Measurements from ENCODE around the gene HEPACAM. TPM values are rescaled to one million over a fixed set of nuclear protein-coding genes. Genes with fewer than 3 reads are reported as not detected.

The HEPACAM gene
- total RNA-seq, 2 experiments from 2014 or later = not detected

GRCh38 chr11:124953753-124954589, 18.1 kb upstream of the HEPACAM start, which contains the start of gene CCDC15:
Gene CCDC15, plus strand, starts transcription at chr11:124954202. Its CDS starts 531 bp downstream, at chr11:124954733.
- Mint-ChIP-seq H3K4me1 (peaks cover 11% of the 10 kb centered on the region), H3K4me3 (no peak within 1 kb of the TSS), H3K9me3 (peaks cover 3% of the 10 kb centered on the region), H3K27ac (no peak within 1 kb of the TSS), H3K27me3 (no peaks in the 10 kb centered on the region), H3K36me3 (peaks cover 7% of the 10 kb centered on the region)
- POLR2A ChIA-PET = interaction anchor here (0.8 to 2.7 kb wide), 18 partner anchors 10 to 934 kb away, joined by 3 to 20 read pairs (median 4); partner anchors contain the start of genes HEPACAM, HYLS1, ROBO4 and SIAE
- peak; percentile 85 for ATAC-seq (ENCODE audit: low read depth)
- peak; percentile 91 for DNase-seq

GRCh38 chr11:124951341-124951740, 15.5 kb upstream of the HEPACAM start:
- Mint-ChIP-seq H3K9me3 (peaks cover 13% of the 10 kb centered on the region), H3K4me1 (peaks cover 13% of the 10 kb centered on the region), H3K27me3 (no peaks in the 10 kb centered on the region), H3K27ac (no peak overlapping the region), H3K36me3 (peaks cover 16% of the 10 kb centered on the region), H3K4me3 (no peak overlapping the region)
- ATAC-seq (ENCODE audit: low read depth) = peak; percentile 1
- DNase-seq = no peak
- POLR2A ChIA-PET = interaction anchor here (0.8 to 2.1 kb wide), 5 partner anchors 20 to 75 kb away, joined by 3 to 13 read pairs (median 7); no protein-coding TSS in a partner anchor

GRCh38 chr11:124950601-124951330, 14.9 kb upstream of the HEPACAM start:
- Mint-ChIP-seq H3K4me3 (no peak overlapping the region), H3K27ac (no peak overlapping the region), H3K27me3 (no peaks in the 10 kb centered on the region), H3K9me3 (peaks cover 13% of the 10 kb centered on the region), H3K36me3 (peaks cover 17% of the 10 kb centered on the region), H3K4me1 (peaks cover 12% of the 10 kb centered on the region)
- ATAC-seq (ENCODE audit: low read depth) = peak; percentile 60
- DNase-seq = no peak
- POLR2A ChIA-PET = interaction anchor here (0.8 to 2.1 kb wide), 7 partner anchors 18 to 1889 kb away, joined by 3 to 13 read pairs (median 4); partner anchors contain the start of gene HSPA8

GRCh38 chr11:124946735-124947141, 10.9 kb upstream of the HEPACAM start:
- peaks cover 20% of the 10 kb centered on the region for H3K4me1 Mint-ChIP-seq

GRCh38 chr11:124945826-124946225, 10.0 kb upstream of the HEPACAM start:
- DNase-seq (no peak), ATAC-seq (ENCODE audit: low read depth) (no peak)
- POLR2A ChIA-PET = interaction anchor here (1.2 kb wide), 1 partner anchor 18 kb away, joined by 3 read pairs; no protein-coding TSS in a partner anchor
- peaks cover 17% of the 10 kb centered on the region for H3K36me3 Mint-ChIP-seq
- peaks cover 13% of the 10 kb centered on the region for H3K9me3 Mint-ChIP-seq
- H3K4me1 Mint-ChIP-seq = peaks cover 20% of the 10 kb centered on the region
- no peak overlapping the region for H3K4me3 Mint-ChIP-seq
- no peak overlapping the region for H3K27ac Mint-ChIP-seq
- no peaks in the 10 kb centered on the region for H3K27me3 Mint-ChIP-seq

More at GRCh38 chr11:124946735-124947141, 10.9 kb upstream of the HEPACAM start:
- DNase-seq (no peak), ATAC-seq (ENCODE audit: low read depth) (no peak)
- peaks cover 16% of the 10 kb centered on the region for H3K36me3 Mint-ChIP-seq
- H3K9me3 Mint-ChIP-seq = peaks cover 13% of the 10 kb centered on the region
- POLR2A ChIA-PET = no interaction called here
- H3K27ac Mint-ChIP-seq = no peak overlapping the region
- no peak overlapping the region for H3K4me3 Mint-ChIP-seq
- H3K27me3 Mint-ChIP-seq = no peaks in the 10 kb centered on the region

GRCh38 chr11:124944565-124944964, 8.7 kb upstream of the HEPACAM start:
- Mint-ChIP-seq H3K4me1 (peaks cover 14% of the 10 kb centered on the region), H3K9me3 (peaks cover 13% of the 10 kb centered on the region), H3K36me3 (peaks cover 17% of the 10 kb centered on the region), H3K27me3 (no peaks in the 10 kb centered on the region), H3K4me3 (no peak overlapping the region), H3K27ac (no peak overlapping the region)
- DNase-seq (no peak), ATAC-seq (ENCODE audit: low read depth) (no peak)
- POLR2A ChIA-PET = interaction anchor here (1.2 to 1.9 kb wide), 2 partner anchors 10 to 17 kb away, joined by 3 to 14 read pairs; partner anchors contain the start of gene CCDC15

- ATAC-seq (ENCODE audit: low read depth) (peak; percentile 68), DNase-seq (no peak)
- H3K36me3 Mint-ChIP-seq = peaks cover 14% of the 10 kb centered on the region
- H3K27ac Mint-ChIP-seq = peak overlapping the region; percentile 58
- no peaks in the 10 kb centered on the region for H3K27me3 Mint-ChIP-seq
- POLR2A ChIA-PET = interaction anchor here (1.9 kb wide), 1 partner anchor 10 kb away, joined by 14 read pairs; the partner anchor contains the start of gene CCDC15
- H3K4me3 Mint-ChIP-seq = no peak overlapping the region
- peaks cover 10% of the 10 kb centered on the region for H3K9me3 Mint-ChIP-seq
- H3K4me1 Mint-ChIP-seq = peaks cover 12% of the 10 kb centered on the region
Observed at GRCh38 chr11:124943741-124944140, 7.9 kb upstream of the HEPACAM start.

- Mint-ChIP-seq H3K27me3 (no peaks in the 10 kb centered on the region), H3K9me3 (peaks cover 5% of the 10 kb centered on the region), H3K4me3 (no peak overlapping the region), H3K4me1 (peaks cover 11% of the 10 kb centered on the region), H3K36me3 (peaks cover 9% of the 10 kb centered on the region), H3K27ac (no peak overlapping the region)
- POLR2A ChIA-PET = interaction anchor here (1.9 kb wide), 1 partner anchor 11 kb away, joined by 14 read pairs; the partner anchor contains the start of gene CCDC15
- DNase-seq = no peak
- ATAC-seq (ENCODE audit: low read depth) = no peak
Observed at GRCh38 chr11:124943254-124943616, 7.4 kb upstream of the HEPACAM start.

- H3K4me3 Mint-ChIP-seq = no peak overlapping the region
- no peaks in the 10 kb centered on the region for H3K27me3 Mint-ChIP-seq
- DNase-seq = no peak
- no peak overlapping the region for H3K27ac Mint-ChIP-seq
- ATAC-seq (ENCODE audit: low read depth) = no peak
- H3K36me3 Mint-ChIP-seq = peaks cover 4% of the 10 kb centered on the region
- POLR2A ChIA-PET = interaction anchor here (1.9 to 2.2 kb wide), 2 partner anchors 11 to 12 kb away, joined by 6 to 14 read pairs; partner anchors contain the start of gene CCDC15
- H3K9me3 Mint-ChIP-seq = peaks cover under 1% of the 10 kb centered on the region
- peaks cover 11% of the 10 kb centered on the region for H3K4me1 Mint-ChIP-seq
Observed at GRCh38 chr11:124942466-124943253, 6.8 kb upstream of the HEPACAM start.

GRCh38 chr11:124941703-124942102, 5.9 kb upstream of the HEPACAM start:
- POLR2A ChIA-PET = interaction anchor here (0.7 to 2.2 kb wide), 2 partner anchors 12 to 636 kb away, joined by 6 to 7 read pairs; partner anchors contain the start of gene CCDC15
- Mint-ChIP-seq H3K36me3 (peaks cover 4% of the 10 kb centered on the region), H3K4me1 (peaks cover 11% of the 10 kb centered on the region), H3K4me3 (no peak overlapping the region), H3K27me3 (peaks cover 1% of the 10 kb centered on the region), H3K27ac (no peak overlapping the region), H3K9me3 (no peaks in the 10 kb centered on the region)
- ATAC-seq (ENCODE audit: low read depth) (no peak), DNase-seq (no peak)

- Mint-ChIP-seq H3K4me3 (no peak overlapping the region), H3K4me1 (peaks cover 8% of the 10 kb centered on the region), H3K36me3 (peaks cover 1% of the 10 kb centered on the region), H3K27ac (no peak overlapping the region), H3K9me3 (no peaks in the 10 kb centered on the region), H3K27me3 (peaks cover 8% of the 10 kb centered on the region)
- DNase-seq = no peak
- no peak for ATAC-seq (ENCODE audit: low read depth)
- POLR2A ChIA-PET = no interaction called here
Observed at GRCh38 chr11:124938970-124939369, 3.1 kb upstream of the HEPACAM start.

- Mint-ChIP-seq H3K4me1 (peaks cover 3% of the 10 kb centered on the region), H3K27me3 (peaks cover 8% of the 10 kb centered on the region), H3K36me3 (peaks cover 1% of the 10 kb centered on the region), H3K27ac (no peak overlapping the region), H3K4me3 (no peak overlapping the region), H3K9me3 (no peaks in the 10 kb centered on the region)
- ATAC-seq (ENCODE audit: low read depth) (no peak), DNase-seq (no peak)
- POLR2A ChIA-PET = no interaction called here
Observed at GRCh38 chr11:124938206-124938765, 2.4 kb upstream of the HEPACAM start.
